Sigmoid colon (tissue), 4 donors: ENCODE results near the gene PIGM.
A peak's percentile ranks its signal among the peaks of the same experiment; 100 is the strongest.

Source experiments
- POLR2A ChIP-seq, 2 donors: fragments of 450-650 bp; IDR thresholded peaks; one replicate each; pipeline ENCODE4 v1.6.1; 2016; ENCODE audit warnings: antibody characterized with exemption in 2 of 2, mild to moderate bottlenecking in 2 of 2, moderate library complexity in 2 of 2
- POLR2AphosphoS5 ChIP-seq, 4 donors: sonication (generic); formaldehyde crosslinking; IDR thresholded peaks; one replicate each; pipeline ENCODE4 v1.6.1; 2017; ENCODE audit warnings: antibody characterized with exemption in 4 of 4
- TF ChIP-seq, protein P1 (sequence below), 4 experiments: fragments of 450-650 bp in 3 of 4; fragments of 200-600 bp in 1 of 4; IDR thresholded peaks; one replicate each; pipeline ENCODE4 v1.5.1; 2016 to 2019; ENCODE audit warnings: antibody characterized with exemption in 4 of 4, mild to moderate bottlenecking in 3 of 4, moderate library complexity in 2 of 4

DNA sequence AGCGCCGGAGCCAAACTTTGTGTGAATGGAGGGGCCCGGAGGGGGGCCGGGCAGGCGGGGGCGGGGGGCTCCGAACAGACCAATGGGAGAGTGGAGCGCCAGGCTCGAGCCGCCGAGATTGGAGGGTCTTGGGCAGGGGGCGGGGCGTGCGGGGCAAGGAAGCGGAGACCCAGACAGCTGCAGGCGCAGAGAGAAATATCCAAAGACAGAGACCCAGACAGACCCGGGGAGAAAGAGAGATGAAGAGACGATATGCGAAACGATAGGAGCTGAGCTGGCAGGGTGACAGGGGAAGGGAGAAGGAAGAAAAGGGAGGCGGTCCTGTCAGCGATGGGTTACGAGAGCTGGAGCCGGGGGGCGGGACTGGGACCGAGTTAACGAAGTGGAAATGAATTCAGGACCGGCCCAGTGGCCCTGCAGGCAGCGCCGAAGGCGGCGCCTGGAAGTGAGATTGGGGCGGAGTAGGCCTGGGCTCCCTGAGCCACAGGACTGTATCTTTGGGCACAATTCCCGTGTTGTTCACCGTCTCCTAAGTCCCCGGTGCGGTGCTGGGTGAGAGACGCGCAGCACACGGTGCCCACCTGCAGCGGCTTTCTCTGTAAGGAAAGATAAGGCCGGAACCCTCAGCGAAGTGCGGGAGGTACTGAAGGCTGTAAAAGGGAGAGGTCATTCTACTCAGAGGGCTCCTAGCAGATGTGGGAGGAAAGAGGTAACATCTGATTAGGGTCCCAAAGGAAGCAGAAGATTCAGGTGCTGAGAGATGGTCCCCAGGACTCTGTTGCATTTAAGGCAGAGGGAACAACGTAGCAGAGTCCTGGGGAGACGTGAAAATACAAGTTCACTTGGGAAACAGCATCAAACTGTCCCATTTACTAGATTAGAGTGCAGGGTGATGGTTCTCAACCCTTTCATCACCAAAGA lies 38.7 kb upstream of the PIGM start:
- TF ChIP-seq, protein P1, sequence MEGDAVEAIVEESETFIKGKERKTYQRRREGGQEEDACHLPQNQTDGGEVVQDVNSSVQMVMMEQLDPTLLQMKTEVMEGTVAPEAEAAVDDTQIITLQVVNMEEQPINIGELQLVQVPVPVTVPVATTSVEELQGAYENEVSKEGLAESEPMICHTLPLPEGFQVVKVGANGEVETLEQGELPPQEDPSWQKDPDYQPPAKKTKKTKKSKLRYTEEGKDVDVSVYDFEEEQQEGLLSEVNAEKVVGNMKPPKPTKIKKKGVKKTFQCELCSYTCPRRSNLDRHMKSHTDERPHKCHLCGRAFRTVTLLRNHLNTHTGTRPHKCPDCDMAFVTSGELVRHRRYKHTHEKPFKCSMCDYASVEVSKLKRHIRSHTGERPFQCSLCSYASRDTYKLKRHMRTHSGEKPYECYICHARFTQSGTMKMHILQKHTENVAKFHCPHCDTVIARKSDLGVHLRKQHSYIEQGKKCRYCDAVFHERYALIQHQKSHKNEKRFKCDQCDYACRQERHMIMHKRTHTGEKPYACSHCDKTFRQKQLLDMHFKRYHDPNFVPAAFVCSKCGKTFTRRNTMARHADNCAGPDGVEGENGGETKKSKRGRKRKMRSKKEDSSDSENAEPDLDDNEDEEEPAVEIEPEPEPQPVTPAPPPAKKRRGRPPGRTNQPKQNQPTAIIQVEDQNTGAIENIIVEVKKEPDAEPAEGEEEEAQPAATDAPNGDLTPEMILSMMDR (IDR thresholded peaks at IDR 0.05) = no peak
- TF ChIP-seq POLR2A (IDR thresholded peaks at IDR 0.05) = no peak
- TF ChIP-seq POLR2AphosphoS5 (IDR thresholded peaks at IDR 0.05) = peak in 1 of 4 donors; percentile 43
